ENCODE data around the gene SLC30A2. TPM values are rescaled to one million over a fixed set of nuclear protein-coding genes. Genes with fewer than 3 reads are reported as not detected.

Gene SLC30A2
- total and polyA plus RNA-seq, 2 of the 13 experiments (the other 11 are each of a cell fraction or from before 2014, with no cell fraction given): not detected

- TF ChIP-seq ZNF710 (CRISPR knock-in tag; IDR thresholded peaks at IDR 0.05; ENCODE audit: borderline replicate concordance): no peak
- no peak for TF ChIP-seq ATAD3A (CRISPR knock-in tag; IDR thresholded peaks at IDR 0.05)
- TF ChIP-seq, protein P1, sequence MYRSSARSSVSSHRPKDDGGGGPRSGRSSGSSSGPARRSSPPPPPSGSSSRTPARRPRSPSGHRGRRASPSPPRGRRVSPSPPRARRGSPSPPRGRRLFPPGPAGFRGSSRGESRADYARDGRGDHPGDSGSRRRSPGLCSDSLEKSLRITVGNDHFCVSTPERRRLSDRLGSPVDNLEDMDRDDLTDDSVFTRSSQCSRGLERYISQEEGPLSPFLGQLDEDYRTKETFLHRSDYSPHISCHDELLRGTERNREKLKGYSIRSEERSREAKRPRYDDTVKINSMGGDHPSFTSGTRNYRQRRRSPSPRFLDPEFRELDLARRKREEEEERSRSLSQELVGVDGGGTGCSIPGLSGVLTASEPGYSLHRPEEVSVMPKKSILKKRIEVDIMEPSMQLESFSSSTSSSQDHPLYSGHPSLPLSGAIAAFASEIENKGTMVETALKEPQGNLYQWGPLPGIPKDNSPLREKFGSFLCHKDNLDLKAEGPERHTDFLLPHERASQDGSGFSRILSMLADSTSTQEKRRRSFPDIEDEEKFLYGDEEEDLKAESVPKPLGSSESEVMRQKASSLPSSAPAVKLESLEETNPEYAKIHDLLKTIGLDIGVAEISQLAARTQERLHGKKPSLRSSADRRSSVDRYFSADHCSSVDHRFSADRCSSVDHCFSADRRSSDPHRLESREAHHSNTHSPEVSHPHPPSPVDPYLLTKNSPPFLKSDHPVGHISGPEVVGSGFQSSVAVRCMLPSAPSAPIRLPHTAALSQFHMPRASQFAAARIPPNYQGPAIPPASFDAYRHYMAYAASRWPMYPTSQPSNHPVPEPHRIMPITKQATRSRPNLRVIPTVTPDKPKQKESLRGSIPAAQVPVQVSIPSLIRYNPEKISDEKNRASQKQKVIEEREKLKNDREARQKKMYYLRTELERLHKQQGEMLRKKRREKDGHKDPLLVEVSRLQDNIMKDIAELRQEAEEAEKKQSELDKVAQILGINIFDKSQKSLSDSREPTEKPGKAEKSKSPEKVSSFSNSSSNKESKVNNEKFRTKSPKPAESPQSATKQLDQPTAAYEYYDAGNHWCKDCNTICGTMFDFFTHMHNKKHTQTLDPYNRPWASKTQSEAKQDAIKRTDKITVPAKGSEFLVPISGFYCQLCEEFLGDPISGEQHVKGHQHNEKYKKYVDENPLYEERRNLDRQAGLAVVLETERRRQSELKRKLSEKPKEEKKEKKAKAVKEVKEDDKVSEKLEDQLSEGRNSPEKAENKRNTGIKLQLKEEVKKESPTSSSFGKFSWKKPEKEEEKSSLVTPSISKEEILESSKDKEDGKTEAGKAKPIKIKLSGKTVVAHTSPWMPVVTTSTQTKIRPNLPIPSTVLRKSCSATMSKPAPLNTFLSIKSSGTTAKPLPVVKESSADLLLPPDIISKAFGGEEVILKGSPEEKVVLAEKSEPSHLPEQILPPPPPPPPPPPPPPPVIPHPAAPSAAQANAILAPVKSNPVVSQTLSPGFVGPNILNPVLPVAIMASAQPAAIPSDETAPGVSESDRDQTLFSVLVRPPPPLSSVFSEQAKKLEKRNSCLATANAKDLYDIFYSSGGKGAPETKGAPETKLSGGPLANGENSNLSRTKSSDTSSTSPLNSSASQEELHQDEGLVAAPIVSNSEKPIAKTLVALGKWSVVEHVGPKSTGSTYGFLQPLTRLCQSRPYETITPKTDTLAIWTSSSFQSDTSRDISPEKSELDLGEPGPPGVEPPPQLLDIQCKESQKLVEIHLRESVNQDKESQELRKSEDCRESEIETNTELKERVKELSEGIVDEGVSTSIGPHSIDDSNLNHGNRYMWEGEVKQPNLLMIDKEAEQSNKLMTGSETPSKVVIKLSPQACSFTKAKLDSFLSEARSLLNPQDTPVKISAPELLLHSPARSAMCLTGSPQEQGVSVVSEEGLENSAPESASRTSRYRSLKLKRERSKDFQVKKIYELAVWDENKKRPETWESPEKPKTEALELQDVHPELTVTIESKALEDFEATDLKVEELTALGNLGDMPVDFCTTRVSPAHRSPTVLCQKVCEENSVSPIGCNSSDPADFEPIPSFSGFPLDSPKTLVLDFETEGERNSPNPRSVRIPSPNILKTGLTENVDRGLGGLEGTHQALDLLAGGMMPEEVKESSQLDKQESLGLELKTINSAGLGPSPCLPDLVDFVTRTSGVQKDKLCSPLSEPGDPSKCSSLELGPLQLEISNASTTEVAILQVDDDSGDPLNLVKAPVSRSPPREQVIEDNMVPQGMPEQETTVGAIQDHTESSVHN (CRISPR knock-in tag; IDR thresholded peaks at IDR 0.05): no peak
- no peak; the same call in 1 of the 2 replicates for TF ChIP-seq PAX8 (CRISPR knock-in tag; IDR thresholded peaks at IDR 0.05; ENCODE audit: borderline replicate concordance)
- no peak for TF ChIP-seq ZFP36L1 (CRISPR knock-in tag; IDR thresholded peaks at IDR 0.05)
- no peak for TF ChIP-seq POLR2AphosphoS2 (IDR thresholded peaks at IDR 0.05; ENCODE audit: low read depth, low read length)
- no peak for TF ChIP-seq SOX13 (IDR thresholded peaks at IDR 0.05)
- TF ChIP-seq SOX13 (CRISPR knock-in tag; conservative IDR thresholded peaks at IDR 0.05 in 1 of 2, IDR thresholded peaks at IDR 0.05 in 1 of 2): no peak
- no peak for TF ChIP-seq ATF4 (CRISPR knock-in tag; IDR thresholded peaks at IDR 0.05)
- TF ChIP-seq ZNF530 (CRISPR knock-in tag; IDR thresholded peaks at IDR 0.05; ENCODE audit: low read depth): no peak
- no peak for TF ChIP-seq ZNF780A (CRISPR knock-in tag; IDR thresholded peaks at IDR 0.05)
- TF ChIP-seq SAFB2 (CRISPR knock-in tag; IDR thresholded peaks at IDR 0.05; ENCODE audit: borderline replicate concordance, low read depth): no peak
- no peak for TF ChIP-seq TBL1XR1 (IDR thresholded peaks at IDR 0.05; ENCODE audit: borderline replicate concordance, low read length, partially characterized antibody)
- no peak for TF ChIP-seq THRA (CRISPR knock-in tag; IDR thresholded peaks at IDR 0.05; ENCODE audit: borderline replicate concordance)
Observed at GRCh38 chr1:26035959-26036755, 9.8 kb downstream of the SLC30A2 start (continued).
